ENCODE results near the gene STOX2. TPM values are rescaled to one million over a fixed set of nuclear protein-coding genes. Genes with fewer than 3 reads are reported as not detected.
"Not testable (repeated sequence)": the region's sequence is repeated elsewhere in the genome, so short reads cannot be mapped to it uniquely, and the experiment has no call there.

The STOX2 gene
- total and polyA plus RNA-seq, 2 experiments from 2014 or later: not detected

DNA sequence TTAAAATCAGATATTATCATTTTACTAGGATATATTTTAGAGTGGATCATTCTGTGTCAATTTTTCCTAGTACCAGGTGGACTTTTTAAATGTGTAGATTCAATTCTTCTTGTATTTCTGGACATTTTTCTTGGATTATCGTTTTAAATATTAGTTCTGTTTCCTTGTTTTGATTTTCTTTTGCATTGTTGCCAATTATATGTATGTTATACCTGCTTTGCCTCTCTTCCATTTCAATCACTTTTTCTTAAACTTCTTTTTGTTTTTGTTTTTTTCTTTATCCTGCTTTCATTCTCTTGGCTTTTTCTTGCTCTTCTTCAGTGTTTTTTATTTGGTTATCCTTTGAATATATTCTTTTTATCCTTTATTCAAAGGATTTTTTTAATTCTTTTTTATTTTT, 141.0 kb downstream of the STOX2 start:
- Histone ChIP-seq H3K9ac (no peak overlapping the region), H3K79me2 (ENCODE audit: insufficient read depth) (no peaks in the 10 kb centered on the region), H3F3A (ENCODE audit: insufficient read depth) (no peaks in the 10 kb centered on the region), H3K4me2 (ENCODE audit: unreplicated experiment) (no peak overlapping the region), H3K4me3 (no peak overlapping the region), H4K20me1 (ENCODE audit: insufficient read depth) (no peaks in the 10 kb centered on the region), H3K9me3 (ENCODE audit: low read depth) (peaks cover 4% of the 10 kb centered on the region), H2AFZ (no peak overlapping the region), H3K36me3 (ENCODE audit: low read depth) (no peaks in the 10 kb centered on the region), H3K4me1 (ENCODE audit: insufficient read depth) (no peaks in the 10 kb centered on the region), H3K27me3 (replicated peaks; ENCODE audit: insufficient read depth) (no peaks in the 10 kb centered on the region), H3K27ac (no peak overlapping the region), H3K9me2 (ENCODE audit: insufficient read depth) (no peaks in the 10 kb centered on the region)
- WGBS, 2 experiments (ENCODE audit: low coverage in 1 of 2, low lambda C conversion rate in 2 of 2, missing lambda C conversion rate in 2 of 2): 0 to 14% methylated on average over 1 of the region's 1 CpG
- no peak for DNase-seq
- TF ChIP-seq EZH2 (IDR thresholded peaks at IDR 0.05; ENCODE audit: insufficient read depth, poor library complexity, severe bottlenecking): no peak
- no peak for TF ChIP-seq EZH2phosphoT487 (IDR thresholded peaks at IDR 0.05; ENCODE audit: insufficient read depth, low read depth)
- in situ Hi-C loops (cut with MboI): no loop called here

DNA sequence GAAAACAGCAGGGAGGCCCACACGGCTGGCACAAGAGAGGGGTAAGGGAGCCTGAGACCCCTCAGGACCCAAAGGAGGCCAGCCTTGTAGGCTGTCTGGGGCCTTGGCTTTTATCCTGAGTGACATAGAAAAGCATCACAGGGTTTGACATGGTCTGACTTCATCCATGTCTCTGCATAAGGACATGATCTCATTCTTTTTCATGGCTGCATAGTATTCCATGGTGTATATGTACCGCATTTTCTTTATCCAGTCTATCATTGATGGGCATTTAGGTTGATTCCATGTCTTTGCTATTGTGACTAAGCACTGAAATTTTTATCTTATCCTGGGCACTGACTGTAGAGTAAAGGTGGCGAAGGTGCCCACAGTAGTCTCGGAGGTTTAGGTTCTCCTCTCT, 146.2 kb downstream of the STOX2 start:
- H3K4me2 ChIP-seq (ENCODE audit: unreplicated experiment); H3K27me3 ChIP-seq (replicated peaks; ENCODE audit: insufficient read depth); in situ Hi-C loops (cut with MboI); H3K4me1 ChIP-seq (ENCODE audit: insufficient read depth); H4K20me1 ChIP-seq (ENCODE audit: insufficient read depth); H3K4me3 ChIP-seq; DNase-seq; H3K79me2 ChIP-seq (ENCODE audit: insufficient read depth); H3K9ac ChIP-seq; H3K36me3 ChIP-seq (ENCODE audit: low read depth); H3F3A ChIP-seq (ENCODE audit: insufficient read depth); H3K9me2 ChIP-seq (ENCODE audit: insufficient read depth); H3K27ac ChIP-seq; H3K9me3 ChIP-seq (ENCODE audit: low read depth); H2AFZ ChIP-seq: not testable (repeated sequence)
- WGBS, 2 experiments (ENCODE audit: low coverage in 1 of 2, low lambda C conversion rate in 2 of 2, missing lambda C conversion rate in 2 of 2): 55 to 61% methylated on average over 4 of the region's 4 CpGs

DNA sequence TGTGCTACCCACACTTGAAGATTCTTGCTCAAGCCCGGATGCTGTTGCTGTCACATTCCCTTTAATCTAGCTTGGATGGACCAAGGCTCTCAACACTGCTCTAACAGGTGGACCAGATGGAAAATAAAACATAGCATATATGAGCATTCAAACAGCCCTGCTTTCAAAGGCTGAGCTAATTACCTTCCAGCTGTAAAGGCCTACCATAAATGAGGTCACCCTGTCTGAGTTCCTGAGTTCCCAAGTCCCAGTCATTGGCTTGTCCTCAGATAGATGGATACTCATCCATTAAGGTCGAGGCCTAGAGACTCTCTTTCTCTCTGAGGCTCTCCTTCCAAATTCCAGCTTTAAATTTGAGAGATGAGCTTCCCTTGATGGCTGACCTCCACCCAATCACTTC, 147.5 kb downstream of the STOX2 start:
- in situ Hi-C loops (cut with MboI): no loop called here
- no peaks in the 10 kb centered on the region for H3K27me3 ChIP-seq (replicated peaks; ENCODE audit: insufficient read depth)
- no peak overlapping the region for H3K9ac ChIP-seq
- TF ChIP-seq EZH2 (IDR thresholded peaks at IDR 0.05; ENCODE audit: insufficient read depth, poor library complexity, severe bottlenecking) (no peak), EZH2phosphoT487 (IDR thresholded peaks at IDR 0.05; ENCODE audit: insufficient read depth, low read depth) (no peak)
- H3F3A ChIP-seq (ENCODE audit: insufficient read depth): no peaks in the 10 kb centered on the region
- 11 to 17% methylated on average over 2 of the region's 2 CpGs for WGBS, 2 experiments (ENCODE audit: low coverage in 1 of 2, low lambda C conversion rate in 2 of 2, missing lambda C conversion rate in 2 of 2)
- H3K27ac ChIP-seq: no peak overlapping the region
- no peaks in the 10 kb centered on the region for H3K9me3 ChIP-seq (ENCODE audit: low read depth)
- no peaks in the 10 kb centered on the region for H3K36me3 ChIP-seq (ENCODE audit: low read depth)
- no peak overlapping the region for H3K4me2 ChIP-seq (ENCODE audit: unreplicated experiment)
- no peak overlapping the region for H2AFZ ChIP-seq
- H3K4me3 ChIP-seq: no peak overlapping the region
- no peak for DNase-seq
- no peaks in the 10 kb centered on the region for H3K79me2 ChIP-seq (ENCODE audit: insufficient read depth)
- no peaks in the 10 kb centered on the region for H4K20me1 ChIP-seq (ENCODE audit: insufficient read depth)
- no peaks in the 10 kb centered on the region for H3K9me2 ChIP-seq (ENCODE audit: insufficient read depth)
- H3K4me1 ChIP-seq (ENCODE audit: insufficient read depth): no peaks in the 10 kb centered on the region

DNA sequence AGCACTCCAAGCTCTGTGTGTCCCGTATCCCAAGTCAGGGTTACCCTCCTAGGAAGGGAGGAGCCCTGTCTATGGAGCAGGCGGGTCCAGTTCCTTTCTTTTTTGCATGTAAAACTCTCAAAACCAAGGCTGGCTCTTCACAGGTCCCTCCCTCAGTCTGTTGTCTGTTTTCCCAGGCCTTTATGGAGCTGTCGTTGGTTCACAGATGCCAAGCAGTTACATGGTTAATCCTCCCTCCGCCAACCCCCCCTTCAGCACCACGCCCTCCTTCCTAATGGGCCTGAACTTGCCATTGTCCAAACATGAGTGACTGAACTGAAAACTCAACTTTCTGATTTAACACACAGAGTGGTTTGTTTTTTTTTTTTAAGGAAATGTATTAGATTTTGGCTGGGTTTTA, 148.3 kb downstream of the STOX2 start:
- no peak for TF ChIP-seq EZH2phosphoT487 (IDR thresholded peaks at IDR 0.05; ENCODE audit: insufficient read depth, low read depth)

DNA sequence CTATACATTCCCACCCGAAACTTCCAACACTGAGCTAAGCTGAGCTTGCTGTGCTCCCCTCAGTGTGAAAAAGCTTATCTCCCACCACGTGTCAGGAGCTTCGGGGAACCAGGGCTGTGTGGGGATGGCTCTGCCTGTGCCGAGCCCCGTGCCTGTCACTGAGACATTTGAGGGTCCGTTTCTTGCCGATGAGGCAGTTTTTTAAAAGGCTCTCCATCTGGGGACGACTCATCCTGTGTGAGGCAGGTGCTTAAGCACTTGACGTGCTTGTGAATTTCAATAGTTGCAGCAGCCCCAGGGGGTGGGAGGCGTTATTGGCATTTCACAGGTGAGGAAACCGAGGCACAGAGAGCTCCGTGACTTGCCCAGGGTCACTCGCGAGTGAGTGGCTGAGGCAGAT, 151.8 kb downstream of the STOX2 start:
- no peaks in the 10 kb centered on the region for H3F3A ChIP-seq (ENCODE audit: insufficient read depth)
- no peaks in the 10 kb centered on the region for H4K20me1 ChIP-seq (ENCODE audit: insufficient read depth)
- 30 to 35% methylated on average over 14 of the region's 14 CpGs for WGBS, 2 experiments (ENCODE audit: low coverage in 1 of 2, low lambda C conversion rate in 2 of 2, missing lambda C conversion rate in 2 of 2)
- H3K9ac ChIP-seq: no peak overlapping the region
- in situ Hi-C loops (cut with MboI): no loop called here
- no peak overlapping the region for H3K27ac ChIP-seq
- no peaks in the 10 kb centered on the region for H3K9me2 ChIP-seq (ENCODE audit: insufficient read depth)
- no peaks in the 10 kb centered on the region for H3K36me3 ChIP-seq (ENCODE audit: low read depth)
- no peaks in the 10 kb centered on the region for H3K4me1 ChIP-seq (ENCODE audit: insufficient read depth)
- no peak overlapping the region for H3K4me3 ChIP-seq
- H3K79me2 ChIP-seq (ENCODE audit: insufficient read depth): no peaks in the 10 kb centered on the region
- no peak for DNase-seq
- no peak overlapping the region for H3K4me2 ChIP-seq (ENCODE audit: unreplicated experiment)
- no peaks in the 10 kb centered on the region for H3K9me3 ChIP-seq (ENCODE audit: low read depth)
- TF ChIP-seq EZH2phosphoT487 (IDR thresholded peaks at IDR 0.05; ENCODE audit: insufficient read depth, low read depth) (no peak), EZH2 (IDR thresholded peaks at IDR 0.05; ENCODE audit: insufficient read depth, poor library complexity, severe bottlenecking) (no peak)
- no peaks in the 10 kb centered on the region for H3K27me3 ChIP-seq (replicated peaks; ENCODE audit: insufficient read depth)
- no peak overlapping the region for H2AFZ ChIP-seq

More for the DNA sequence above, 148.3 kb downstream of the STOX2 start:
- Histone ChIP-seq H3K4me3 (no peak overlapping the region), H3K9me3 (ENCODE audit: low read depth) (no peaks in the 10 kb centered on the region), H3K4me1 (ENCODE audit: insufficient read depth) (no peaks in the 10 kb centered on the region), H2AFZ (no peak overlapping the region), H3K79me2 (ENCODE audit: insufficient read depth) (no peaks in the 10 kb centered on the region), H3K27ac (no peak overlapping the region), H4K20me1 (ENCODE audit: insufficient read depth) (no peaks in the 10 kb centered on the region), H3K9me2 (ENCODE audit: insufficient read depth) (no peaks in the 10 kb centered on the region), H3K36me3 (ENCODE audit: low read depth) (no peaks in the 10 kb centered on the region), H3F3A (ENCODE audit: insufficient read depth) (no peaks in the 10 kb centered on the region), H3K4me2 (ENCODE audit: unreplicated experiment) (no peak overlapping the region), H3K27me3 (replicated peaks; ENCODE audit: insufficient read depth) (no peaks in the 10 kb centered on the region), H3K9ac (no peak overlapping the region)
- in situ Hi-C loops (cut with MboI): no loop called here
- no peak for DNase-seq
- WGBS, 2 experiments (ENCODE audit: low coverage in 1 of 2, low lambda C conversion rate in 2 of 2, missing lambda C conversion rate in 2 of 2): 32 to 35% methylated on average over 5 of the region's 5 CpGs
